ENCODE results near the gene SPEG. TPM values are rescaled to one million over a fixed set of nuclear protein-coding genes. Genes with fewer than 3 reads are reported as not detected.
A peak's percentile ranks its signal among the peaks of the same experiment; 100 is the strongest.

Gene SPEG
- total RNA-seq, 2 donors from 2014 or later: 30.7 to 53.4 TPM

GRCh38 chr2:219415580-219416234 is 18.9 kb upstream of the SPEG start:
- H3K4me1 ChIP-seq (replicated peaks): no peaks in the 10 kb centered on the region

GRCh38 chr2:219416235-219416602 is 18.4 kb upstream of the SPEG start:
- WGBS: 25% methylated on average over 3 of the region's 3 CpGs
- H3K4me3 ChIP-seq: no peak overlapping the region
- TF ChIP-seq POLR2A (IDR thresholded peaks at IDR 0.05) (no peak), CTCF (IDR thresholded peaks at IDR 0.05) (no peak), POLR2AphosphoS5 (IDR thresholded peaks at IDR 0.05) (no peak)
- H3K36me3 ChIP-seq: no peaks in the 10 kb centered on the region
- H3K9me3 ChIP-seq: no peaks in the 10 kb centered on the region
- intact Hi-C loops (cut with DNase I): no loop called here
- no peak for DNase-seq (ENCODE audit: low spot score)
- H3K27ac ChIP-seq: peak overlapping the region; percentile 62 to 67
- no peaks in the 10 kb centered on the region for H3K4me1 ChIP-seq (replicated peaks)
- peaks cover 2% of the 10 kb centered on the region for H3K27me3 ChIP-seq (replicated peaks; ENCODE audit: insufficient read depth)

More at GRCh38 chr2:219415580-219416234, 18.9 kb upstream of the SPEG start:
- no peak overlapping the region for H3K4me3 ChIP-seq
- H3K36me3 ChIP-seq: no peaks in the 10 kb centered on the region
- 49% methylated on average over 5 of the region's 5 CpGs for WGBS
- DNase-seq (ENCODE audit: low spot score): no peak
- TF ChIP-seq CTCF (IDR thresholded peaks at IDR 0.05) (no peak), POLR2A (IDR thresholded peaks at IDR 0.05) (no peak), POLR2AphosphoS5 (IDR thresholded peaks at IDR 0.05) (peak; percentile 25)
- H3K9me3 ChIP-seq: no peaks in the 10 kb centered on the region
- peaks cover 2% of the 10 kb centered on the region for H3K27me3 ChIP-seq (replicated peaks; ENCODE audit: insufficient read depth)
- H3K27ac ChIP-seq: peak overlapping the region; percentile 62 to 67
- intact Hi-C loops (cut with DNase I): no loop called here

GRCh38 chr2:219416938-219417337 is 17.7 kb upstream of the SPEG start:
- WGBS: 44% methylated on average over 4 of the region's 4 CpGs
- intact Hi-C loops (cut with DNase I): no loop called here
- H3K9me3 ChIP-seq: no peaks in the 10 kb centered on the region
- H3K27me3 ChIP-seq (replicated peaks; ENCODE audit: insufficient read depth): peaks cover 2% of the 10 kb centered on the region
- DNase-seq (ENCODE audit: low spot score): no peak
- peak overlapping the region; percentile 62 to 67 for H3K27ac ChIP-seq
- no peaks in the 10 kb centered on the region for H3K4me1 ChIP-seq (replicated peaks)
- no peak overlapping the region for H3K4me3 ChIP-seq
- no peaks in the 10 kb centered on the region for H3K36me3 ChIP-seq
- TF ChIP-seq CTCF (IDR thresholded peaks at IDR 0.05) (no peak), POLR2A (IDR thresholded peaks at IDR 0.05) (no peak)

GRCh38 chr2:219417374-219417773 is 17.3 kb upstream of the SPEG start:
- peaks cover 2% of the 10 kb centered on the region for H3K27me3 ChIP-seq (replicated peaks; ENCODE audit: insufficient read depth)
- H3K4me1 ChIP-seq (replicated peaks): no peaks in the 10 kb centered on the region
- no peaks in the 10 kb centered on the region for H3K9me3 ChIP-seq
- H3K36me3 ChIP-seq: no peaks in the 10 kb centered on the region
- DNase-seq (ENCODE audit: low spot score): no peak
- TF ChIP-seq CTCF (IDR thresholded peaks at IDR 0.05) (no peak), POLR2AphosphoS5 (IDR thresholded peaks at IDR 0.05) (no peak), POLR2A (IDR thresholded peaks at IDR 0.05) (no peak)
- intact Hi-C loops (cut with DNase I): no loop called here
- 39% methylated on average over 9 of the region's 9 CpGs for WGBS
- H3K27ac ChIP-seq: peak overlapping the region; percentile 62 to 67
- H3K4me3 ChIP-seq: no peak overlapping the region

All from prostate gland (tissue), 2 donors.